ENCODE data around the gene ELFN2.

The ELFN2 gene

GRCh38 chr22:37427711-37428635, 694 bp upstream of the ELFN2 start:
- DNase-seq (ENCODE audit: low spot score) = no peak

- no peak for DNase-seq (ENCODE audit: low spot score)
These were observed 559 bp downstream of the ELFN2 start for GRCh38 chr22:37426706-37427134.

- DNase-seq (ENCODE audit: low spot score) = no peak
These were observed 1.2 kb downstream of the ELFN2 start for GRCh38 chr22:37425800-37426705.

- DNase-seq (ENCODE audit: low spot score) = no peak
These were observed 1.9 kb downstream of the ELFN2 start for GRCh38 chr22:37425369-37425768.

- DNase-seq (ENCODE audit: low spot score) = no peak
These were observed 4.0 kb downstream of the ELFN2 start for GRCh38 chr22:37423283-37423682.

GRCh38 chr22:37421468-37421877, 5.8 kb downstream of the ELFN2 start:
- no peak for DNase-seq (ENCODE audit: low spot score)

- no peak for DNase-seq (ENCODE audit: low spot score)
These were observed 6.4 kb downstream of the ELFN2 start for GRCh38 chr22:37420686-37421467.

GRCh38 chr22:37419969-37420685, 7.2 kb downstream of the ELFN2 start:
- DNase-seq (ENCODE audit: low spot score) = no peak

GRCh38 chr22:37419370-37419968, 7.8 kb downstream of the ELFN2 start:
- no peak for DNase-seq (ENCODE audit: low spot score)

- DNase-seq (ENCODE audit: low spot score) = no peak
These were observed 8.5 kb downstream of the ELFN2 start for GRCh38 chr22:37418627-37419369.

- no peak for DNase-seq (ENCODE audit: low spot score)
These were observed 9.5 kb downstream of the ELFN2 start for GRCh38 chr22:37417677-37418348.

GRCh38 chr22:37417264-37417663, 10.0 kb downstream of the ELFN2 start:
- DNase-seq (ENCODE audit: low spot score) = no peak

GRCh38 chr22:37416827-37417226, 10.5 kb downstream of the ELFN2 start:
- no peak for DNase-seq (ENCODE audit: low spot score)

- no peak for DNase-seq (ENCODE audit: low spot score)
These were observed 10.9 kb downstream of the ELFN2 start for GRCh38 chr22:37416389-37416788.

GRCh38 chr22:37415210-37415609, 12.1 kb downstream of the ELFN2 start:
- no peak for DNase-seq (ENCODE audit: low spot score)

- no peak for DNase-seq (ENCODE audit: low spot score)
These were observed 13.0 kb downstream of the ELFN2 start for GRCh38 chr22:37414288-37414687.

GRCh38 chr22:37413546-37413945, 13.7 kb downstream of the ELFN2 start:
- DNase-seq (ENCODE audit: low spot score) = no peak

GRCh38 chr22:37412495-37413250, 14.6 kb downstream of the ELFN2 start:
- no peak for DNase-seq (ENCODE audit: low spot score)

GRCh38 chr22:37411655-37412054, 15.6 kb downstream of the ELFN2 start:
- no peak for DNase-seq (ENCODE audit: low spot score)

All from hematopoietic multipotent progenitor cell treated with erythropoietin and hydrocortisone succinate and interleukin-3 and kit ligand, for 15 days (in vitro differentiated cells).